Posterior cingulate gyrus (tissue), 11 donors: Measurements from ENCODE around the gene ZBTB48.
"Not testable (repeated sequence)": the region's sequence is repeated elsewhere in the genome, so short reads cannot be mapped to it uniquely, and the experiment has no call there.

ENCODE experiments used
- DNase-seq, 10 donors: peaks; one replicate each; pipeline versions ENCODE4 v3.0.0 to v3.0.0-alpha.2; 2020 to 2021; ENCODE audit warnings: mixed read lengths in 3 of 10
- intact Hi-C: fragments of 100-400 bp; cut with DNase I; formaldehyde crosslinking; loops from one replicate; pipeline ENCODE4 v1.15.1; 2023

The ZBTB48 gene

DNA sequence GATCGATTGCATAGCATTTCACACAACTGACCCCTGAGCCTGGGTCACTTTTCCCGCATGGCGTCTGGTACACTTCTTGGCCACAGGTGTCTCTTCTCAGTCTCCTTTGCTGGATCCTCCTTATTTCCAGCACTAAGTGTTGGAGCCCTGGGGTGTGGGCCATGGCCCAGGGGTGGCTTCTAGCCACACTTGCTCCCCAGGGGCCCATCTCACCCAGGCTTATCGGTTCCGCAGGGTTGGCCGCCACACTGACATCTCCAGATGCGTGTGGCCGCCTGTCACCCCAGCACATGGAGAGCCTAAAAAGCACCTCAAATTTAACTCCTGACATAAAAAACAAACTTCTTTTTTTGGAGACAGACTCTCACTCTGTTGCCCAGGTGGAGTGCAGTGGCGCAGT, 47.2 kb downstream of the ZBTB48 start:
- DNase-seq = no peak
- intact Hi-C loops = loop anchor here (10.0 kb wide), 1 partner anchor 78 kb away; the partner anchor contains the start of gene DNAJC11

DNA sequence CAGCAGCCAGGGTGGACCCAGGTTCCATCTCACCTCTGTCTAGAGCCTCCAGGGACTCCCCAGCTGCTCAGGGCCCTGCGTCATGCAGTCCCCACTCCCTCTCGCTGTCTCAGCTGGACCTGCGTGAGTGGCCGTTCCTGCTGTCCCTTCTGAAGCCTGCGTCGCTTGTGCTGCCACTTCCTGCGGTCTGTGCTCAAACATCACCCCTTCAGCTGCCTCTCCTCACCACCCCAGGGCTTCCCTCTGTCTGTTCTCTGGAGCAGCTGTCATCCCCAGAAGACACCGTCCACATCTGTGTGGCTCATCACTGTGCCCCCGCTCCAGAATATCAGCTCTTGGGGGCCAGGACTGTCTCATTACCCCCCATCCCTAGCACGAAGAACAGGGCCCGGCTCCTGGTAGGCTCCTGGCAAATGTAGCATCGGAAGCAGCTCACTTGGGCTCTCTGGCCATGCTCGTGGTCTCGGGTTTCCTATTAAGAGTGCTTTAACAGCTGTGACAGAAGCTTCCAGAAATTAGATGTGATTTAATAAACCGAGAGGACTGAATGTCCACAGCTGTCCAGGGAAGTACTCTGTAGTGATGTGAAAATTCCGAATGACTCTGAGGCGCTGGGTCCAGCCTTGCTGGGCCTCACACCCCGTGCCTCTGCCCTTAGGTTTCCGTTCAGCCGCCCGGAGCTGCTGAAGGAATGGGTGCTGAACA, 48.2 kb downstream of the ZBTB48 start:
- peak in 1 of 10 donors; percentile 37 for DNase-seq

DNA sequence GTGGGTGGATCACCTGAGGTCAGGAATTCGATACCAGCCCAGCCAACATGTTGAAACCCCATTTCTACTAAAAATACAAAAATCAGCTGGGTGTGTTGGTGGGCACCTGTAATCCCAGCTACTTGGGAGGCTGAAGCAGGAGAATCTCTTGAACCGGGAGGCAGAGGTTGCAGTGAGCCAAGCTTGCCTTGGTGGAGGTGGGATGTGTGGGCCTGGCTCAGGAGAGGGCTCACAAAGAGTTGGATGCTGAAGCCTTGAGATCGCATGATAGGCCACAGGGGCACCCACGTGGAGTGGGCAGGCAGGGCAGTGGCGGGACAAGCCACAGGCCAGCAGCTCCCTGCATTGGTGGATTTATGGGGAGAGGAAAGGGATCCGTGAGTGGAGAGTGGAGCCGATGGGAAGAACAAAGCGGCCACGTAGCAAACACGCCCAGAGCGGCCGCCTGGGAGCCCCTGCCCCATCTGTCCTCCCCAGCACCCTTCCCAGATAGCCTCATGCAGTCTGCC, 49.2 kb downstream of the ZBTB48 start:
- DNase-seq = no peak
- intact Hi-C loops = loop anchor here (10.0 kb wide), 1 partner anchor 76 kb away; the partner anchor contains the start of gene DNAJC11

More for the DNA sequence above, 48.2 kb downstream of the ZBTB48 start:
- intact Hi-C loops = loop anchor here (10.0 kb wide), 1 partner anchor 77 kb away; the partner anchor contains the start of gene DNAJC11

DNA sequence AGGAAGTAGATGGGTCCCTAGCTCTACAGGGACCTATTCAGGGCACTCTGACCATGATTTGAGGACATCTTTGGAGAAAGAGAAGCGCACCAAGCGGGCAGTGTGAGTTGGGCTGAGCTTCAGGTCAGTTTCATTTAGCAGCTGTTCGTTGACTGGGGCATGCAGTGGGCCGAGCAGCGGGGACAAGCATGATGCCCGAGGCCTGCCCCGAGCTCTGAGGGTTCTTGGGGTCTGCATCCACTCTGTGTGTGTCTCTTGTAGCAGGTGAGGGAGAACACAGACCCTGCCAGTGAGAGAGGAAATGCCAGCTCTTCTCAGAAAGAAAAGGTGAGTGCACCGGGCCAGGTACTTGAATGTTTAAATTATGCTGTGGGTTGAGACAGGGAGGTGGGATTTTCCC, 50.2 kb downstream of the ZBTB48 start:
- no peak for DNase-seq
- intact Hi-C loops = no loop called here

DNA sequence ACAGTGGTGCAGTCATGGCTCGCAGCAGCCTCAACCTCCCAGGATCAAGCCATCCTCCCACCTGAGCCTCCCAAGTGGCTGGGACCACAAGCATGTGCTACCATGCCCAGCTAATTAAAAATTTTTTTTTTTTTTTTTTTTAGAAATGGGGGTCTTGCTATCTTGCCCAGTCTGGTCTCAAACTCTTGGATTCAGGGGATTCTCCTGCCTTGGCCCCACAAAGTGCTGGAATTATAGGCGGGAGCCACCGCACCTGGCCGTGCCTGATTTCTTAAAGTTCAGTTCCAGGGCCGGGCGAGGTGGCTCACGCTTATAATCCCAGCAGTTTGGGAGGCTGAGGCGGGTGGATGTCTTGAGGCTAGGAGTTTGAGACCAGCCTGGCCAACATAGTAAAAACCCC, 51.3 kb downstream of the ZBTB48 start:
- intact Hi-C loops = no loop called here
- DNase-seq = peak in 2 of 10 donors; percentile 47 to 49

DNA sequence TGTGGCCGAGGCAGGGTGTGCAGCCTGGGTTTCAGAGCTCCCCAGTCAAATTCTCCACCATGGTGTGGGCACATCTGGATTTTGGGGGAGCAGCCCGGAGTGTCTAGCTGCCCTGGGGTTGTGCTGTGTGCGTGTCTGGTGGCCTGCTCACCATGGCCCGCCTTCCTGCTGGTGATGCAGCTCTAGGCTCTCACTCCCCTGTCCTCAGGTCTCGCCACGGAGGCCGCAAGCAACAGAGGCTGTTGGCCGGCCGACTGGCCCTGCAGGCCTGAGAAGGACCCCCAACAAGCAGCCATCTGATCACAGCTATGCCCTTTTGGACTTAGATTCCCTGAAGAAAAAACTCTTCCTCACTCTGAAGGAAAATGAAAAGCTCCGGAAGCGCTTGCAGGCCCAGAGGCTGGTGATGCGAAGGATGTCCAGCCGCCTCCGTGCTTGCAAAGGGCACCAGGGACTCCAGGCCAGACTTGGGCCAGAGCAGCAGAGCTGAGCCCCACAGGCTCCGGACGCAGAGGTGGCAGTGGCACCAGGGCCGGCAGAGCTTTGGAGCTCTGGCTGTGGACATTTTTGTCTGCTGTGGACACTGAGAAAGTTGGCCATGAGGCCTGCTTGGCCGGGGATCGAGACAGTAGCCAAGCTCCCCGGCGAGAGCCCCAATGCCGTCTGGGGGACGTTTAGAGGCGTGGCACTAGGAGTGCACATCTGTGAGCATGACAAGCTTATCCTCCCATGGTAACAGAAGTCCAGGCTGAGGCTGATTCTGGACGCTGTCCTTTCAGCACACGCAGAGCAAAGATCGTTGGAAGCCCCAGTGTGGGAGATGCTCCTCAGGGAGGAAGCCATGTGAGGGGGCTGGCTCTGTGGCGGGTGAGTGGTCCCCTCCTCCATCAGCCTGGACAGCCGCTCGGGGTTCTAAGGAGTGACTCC, 53.1 kb downstream of the ZBTB48 start:
- intact Hi-C loops = no loop called here
- DNase-seq = peak in 2 of 10 donors; percentile 51 to 58

DNA sequence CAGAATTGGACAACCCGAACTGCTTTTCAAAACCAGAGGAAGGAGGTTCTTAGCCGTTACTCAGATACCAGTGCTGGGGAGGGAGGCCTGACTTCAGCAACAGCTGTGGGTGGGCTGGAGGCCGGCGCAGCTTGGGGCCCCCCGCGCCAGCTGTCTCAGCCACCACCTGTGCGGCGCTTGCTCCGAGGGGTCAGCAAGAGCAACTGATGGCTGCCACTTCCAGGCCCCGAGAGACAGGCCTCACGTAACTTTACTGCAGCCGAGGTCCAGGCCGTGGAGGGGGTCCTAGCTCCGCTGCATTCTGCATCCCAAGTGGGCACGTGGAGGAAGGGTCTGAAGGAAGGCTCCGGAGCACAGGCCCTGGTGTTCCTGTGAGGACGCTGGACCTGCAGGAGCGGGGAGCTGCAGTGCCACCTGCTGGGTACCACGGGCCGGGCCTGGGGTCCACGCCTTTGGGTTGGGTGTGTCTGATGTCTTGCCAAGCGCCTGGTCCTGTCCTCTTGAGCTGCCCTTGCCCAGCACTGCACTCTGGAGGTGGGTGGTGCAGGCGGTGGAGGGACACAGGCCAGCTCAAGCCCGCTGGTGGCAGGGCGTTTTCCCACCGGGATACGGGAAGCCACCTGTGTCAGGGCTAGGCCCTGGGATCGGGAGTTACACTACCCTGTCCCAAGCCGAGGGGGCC, 54.7 kb downstream of the ZBTB48 start:
- intact Hi-C loops = no loop called here
- peak in 8 of 10 donors; percentile 35 to 90 (median 50) for DNase-seq

DNA sequence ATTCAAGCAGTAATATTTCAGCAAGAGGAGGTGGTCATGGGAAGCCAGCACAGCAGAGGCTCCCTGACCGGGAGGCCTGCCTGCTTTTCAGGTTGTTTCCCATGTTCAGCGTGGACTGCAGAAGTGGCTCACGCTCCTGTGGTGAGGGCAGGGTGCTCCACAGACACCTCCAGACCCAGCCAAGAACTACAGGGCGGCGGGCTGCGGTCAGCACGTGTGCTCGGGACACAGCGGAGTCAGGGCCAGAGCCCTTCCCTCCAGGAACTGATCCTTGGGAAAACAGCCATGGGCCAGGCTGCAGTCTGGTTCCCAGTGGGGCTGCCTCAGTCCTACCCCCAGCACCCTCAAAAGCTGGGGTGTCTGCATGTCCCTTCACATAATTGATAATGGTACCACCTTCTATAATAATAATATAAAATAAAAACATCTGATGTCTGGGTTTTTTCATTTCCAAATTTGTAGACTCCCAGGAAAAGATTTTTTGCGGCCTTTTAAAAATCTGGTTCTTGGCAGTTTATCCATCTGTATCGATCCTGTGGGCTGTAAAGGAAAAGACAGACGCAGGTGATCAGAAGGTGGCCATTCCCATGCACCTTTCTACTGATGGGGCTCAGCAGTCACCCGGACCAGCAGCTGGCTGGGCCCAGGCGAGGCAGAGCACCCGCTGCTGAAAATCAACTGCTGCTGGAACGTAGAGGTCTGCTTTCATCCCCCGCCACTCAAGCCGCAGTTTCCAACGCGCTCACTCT, 55.5 kb downstream of the ZBTB48 start:
- peak in 2 of 10 donors; percentile 37 to 66 for DNase-seq
- intact Hi-C loops = no loop called here

DNA sequence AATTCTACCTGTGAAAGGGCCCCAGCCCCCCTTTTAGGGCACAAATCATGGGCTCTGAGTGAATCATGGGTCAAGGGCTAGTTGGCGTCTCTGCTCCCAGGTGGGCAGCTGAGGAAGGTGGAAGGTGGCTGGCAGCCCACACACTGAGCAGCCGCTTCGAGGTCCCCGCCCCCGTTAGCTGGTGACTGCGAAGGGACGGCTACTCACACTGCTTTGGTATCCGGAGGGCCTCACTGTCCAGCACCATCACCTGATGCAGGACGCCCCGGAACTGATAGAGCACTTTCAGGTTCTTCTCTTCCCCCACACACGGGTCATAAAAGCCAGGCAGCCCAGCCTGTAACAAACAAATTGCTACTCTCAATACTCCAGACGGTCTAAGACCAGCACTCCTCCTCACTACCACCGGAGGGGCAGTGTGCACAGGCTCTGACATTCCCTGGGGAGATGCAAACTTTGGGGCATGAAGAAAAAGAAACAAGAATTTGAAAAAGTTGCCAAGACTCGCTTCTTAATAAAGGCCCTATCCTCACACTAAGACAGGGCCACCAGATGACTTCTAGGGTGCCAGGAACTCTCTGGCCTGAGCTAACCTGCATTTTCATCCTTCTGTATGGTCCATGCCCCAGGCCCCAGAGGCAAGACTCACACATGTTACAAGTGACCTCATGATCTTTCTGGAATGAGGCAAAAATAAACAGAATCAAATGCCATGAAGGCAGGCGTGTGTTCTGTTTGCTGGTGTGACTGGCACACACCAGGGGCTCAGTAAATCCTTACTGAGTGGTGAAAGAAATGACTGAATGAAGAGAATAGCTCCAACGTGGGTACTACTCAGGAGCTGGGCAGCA, 56.3 kb downstream of the ZBTB48 start:
- peak in 2 of 10 donors; percentile 1 to 55 for DNase-seq
- intact Hi-C loops = no loop called here

DNA sequence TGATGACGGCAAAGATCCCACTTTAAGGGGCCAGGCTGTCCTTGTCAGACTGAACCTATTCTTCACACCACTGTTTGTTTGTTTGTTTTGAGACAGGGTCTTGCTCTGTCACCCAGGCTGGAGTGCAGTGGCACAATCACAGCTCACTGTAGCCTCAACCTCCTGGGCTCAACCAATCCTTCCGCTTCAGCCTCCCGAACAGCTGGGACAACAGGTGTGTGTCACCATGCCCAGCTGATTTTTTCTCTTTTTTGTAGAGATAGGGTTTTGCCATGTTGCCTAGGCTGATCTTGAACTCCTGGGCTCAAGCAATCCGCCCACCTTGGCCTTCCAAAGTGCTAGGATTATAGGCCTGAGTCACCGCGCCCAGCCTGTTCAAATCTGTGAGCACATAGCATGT, 57.0 kb downstream of the ZBTB48 start:
- intact Hi-C loops = not testable (repeated sequence)
- peak in 2 of 10 donors; percentile 3 to 31 for DNase-seq

DNA sequence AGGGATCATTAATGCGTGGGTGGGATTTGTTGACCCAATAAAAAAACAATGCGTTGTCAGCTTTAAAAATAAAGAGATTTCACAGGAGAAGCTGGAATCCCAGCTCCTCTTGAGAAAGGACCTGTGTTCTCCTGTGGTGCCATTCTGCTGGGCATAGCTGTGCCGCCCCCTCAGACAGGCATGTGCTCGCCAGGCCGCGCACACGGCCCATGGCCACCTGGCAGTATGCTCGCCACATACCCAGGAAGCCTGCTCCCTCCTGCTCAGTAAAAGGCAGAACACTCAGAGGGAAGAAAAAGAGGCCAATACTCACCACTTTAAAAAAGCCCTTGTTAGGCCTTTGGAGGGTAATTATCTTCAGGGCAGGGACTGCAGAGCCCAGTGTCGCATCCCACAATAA, 58.0 kb downstream of the ZBTB48 start:
- peak in 1 of 10 donors; percentile 14 for DNase-seq
- intact Hi-C loops = no loop called here

DNA sequence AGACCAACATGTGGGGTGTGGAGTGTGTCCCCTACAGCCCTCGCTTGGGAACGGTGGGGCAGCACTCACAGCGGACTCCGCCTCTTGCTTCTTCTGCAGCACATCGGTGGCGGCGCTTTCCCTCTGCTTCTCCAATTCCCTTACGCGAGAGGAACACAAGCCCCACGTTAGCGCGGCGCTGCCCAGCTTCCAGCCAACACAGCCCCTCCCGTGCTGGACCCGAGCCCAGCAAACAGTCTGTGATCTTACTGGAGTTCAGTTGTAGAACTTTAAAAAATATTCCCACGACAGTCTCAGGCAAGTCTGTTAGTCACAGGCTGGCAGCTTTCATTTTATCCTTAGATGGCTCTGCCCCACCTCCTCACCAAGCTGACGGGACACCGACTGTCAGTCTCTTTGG, 58.4 kb downstream of the ZBTB48 start:
- intact Hi-C loops = no loop called here

More for the DNA sequence above, 58.4 kb downstream of the ZBTB48 start:
- peak; percentile 47 to 97 (median 79) for DNase-seq
